CD4-positive, alpha-beta T cell treated with Interleukin-1 beta for 1 hour (primary cell): ENCODE measurements around the gene DAG1.
A peak's percentile ranks its signal among the peaks of the same experiment; 100 is the strongest.

ENCODE experiments used
- DNase-seq, 2 donors: peaks; one replicate each; pipeline ENCODE4 v3.0.0-alpha.2; 2020 to 2022

Gene DAG1

DNA sequence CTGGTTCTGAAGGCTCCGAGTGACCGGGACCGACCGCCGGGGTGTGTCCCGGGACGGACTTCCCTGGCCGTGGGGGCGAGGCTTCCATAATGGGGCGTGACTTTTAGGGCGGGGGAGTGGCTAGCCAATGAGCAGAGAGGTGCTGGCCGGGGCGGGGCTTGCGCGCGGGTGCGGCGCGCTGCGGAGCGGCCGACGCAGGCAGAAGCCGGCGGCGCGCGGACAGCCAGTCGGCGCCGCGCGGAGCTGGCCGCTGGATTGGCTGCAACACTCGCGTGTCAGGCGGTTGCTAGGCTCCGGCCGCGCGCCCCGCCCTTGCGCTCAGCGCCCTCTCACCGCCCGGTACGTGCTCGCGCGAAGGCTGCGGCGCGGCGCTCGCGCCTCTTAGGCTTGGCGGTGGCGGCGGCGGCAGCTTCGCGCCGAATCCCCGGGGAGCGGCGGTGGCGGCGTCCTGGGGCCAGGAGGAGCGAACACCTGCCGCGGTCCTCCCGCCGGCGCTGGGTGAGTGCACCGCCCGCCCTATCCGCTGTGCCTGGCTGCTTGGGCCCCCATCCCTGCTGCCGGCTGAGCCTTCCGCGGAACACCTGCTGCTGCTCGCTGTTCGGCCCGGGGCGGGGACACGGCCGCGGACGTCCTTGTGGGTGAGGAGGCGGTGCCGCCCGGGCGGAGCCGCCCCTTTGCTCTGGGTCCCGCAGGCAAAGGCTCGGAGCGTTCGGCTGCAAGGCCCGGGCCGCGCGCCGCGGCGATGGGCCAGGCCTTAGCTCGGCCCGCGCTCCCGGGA is at the start of gene DAG1:
DAG1 (plus strand) TSS at position 332 of the 778 bp plus-strand sequence. CDS start 40,268 bp downstream, outside the sequence.
- peak; percentile 95 to 96 for DNase-seq

DNA sequence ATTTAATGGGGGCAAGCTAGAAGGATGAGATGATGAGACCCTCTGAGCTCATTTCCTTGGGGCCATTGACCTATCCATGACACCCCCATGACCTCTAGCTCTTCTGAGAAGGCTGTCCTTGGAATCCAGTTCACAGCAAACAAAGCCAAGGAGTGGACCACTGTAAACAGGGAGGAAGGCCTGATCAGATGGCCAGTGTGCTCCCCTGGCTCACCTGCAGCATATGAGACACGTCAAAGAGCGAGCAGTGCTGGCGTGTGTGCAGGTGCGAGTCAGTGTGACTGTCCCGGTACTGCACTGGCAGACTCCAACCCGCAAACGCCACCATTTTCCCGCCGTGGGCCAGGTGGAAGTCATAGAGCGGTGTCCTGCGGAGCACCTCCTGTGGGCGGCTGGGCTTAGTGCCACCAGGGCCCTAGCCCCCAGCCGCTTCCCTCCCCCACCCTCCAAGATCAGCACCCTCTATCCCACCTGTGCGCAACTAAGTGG is 48.1 kb upstream of the DAG1 start:
- DNase-seq, result no peak

GRCh38 chr3:49422379-49423248 is 47.5 kb upstream of the DAG1 start, which contains the start of gene AMT:
TSS of gene AMT (minus strand) at chr3:49422473. CDS start at chr3:49422450, 23 bp downstream.
- no peak for DNase-seq

- DNase-seq, result no peak
These were observed 45.3 kb upstream of the DAG1 start for GRCh38 chr3:49424816-49425215.

- no peak for DNase-seq
These were observed 42.5 kb upstream of the DAG1 start for GRCh38 chr3:49427586-49427985.

DNA sequence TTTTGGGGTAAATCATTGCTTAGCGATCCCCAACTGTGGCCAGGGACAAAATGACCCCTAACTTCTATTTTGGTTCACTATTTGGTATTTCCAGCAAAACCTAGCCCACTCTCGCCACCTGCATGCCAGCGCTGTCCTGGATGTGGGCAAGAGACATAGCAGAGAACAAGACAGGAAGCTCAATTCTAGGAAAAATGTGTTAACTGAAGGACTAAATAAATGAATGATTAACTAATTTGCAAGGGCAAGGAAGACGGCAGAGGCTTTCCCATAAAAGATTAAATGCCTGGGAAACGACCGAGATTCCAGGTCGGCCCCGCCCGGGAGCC is 41.4 kb upstream of the DAG1 start:
- DNase-seq, result no peak

DNA sequence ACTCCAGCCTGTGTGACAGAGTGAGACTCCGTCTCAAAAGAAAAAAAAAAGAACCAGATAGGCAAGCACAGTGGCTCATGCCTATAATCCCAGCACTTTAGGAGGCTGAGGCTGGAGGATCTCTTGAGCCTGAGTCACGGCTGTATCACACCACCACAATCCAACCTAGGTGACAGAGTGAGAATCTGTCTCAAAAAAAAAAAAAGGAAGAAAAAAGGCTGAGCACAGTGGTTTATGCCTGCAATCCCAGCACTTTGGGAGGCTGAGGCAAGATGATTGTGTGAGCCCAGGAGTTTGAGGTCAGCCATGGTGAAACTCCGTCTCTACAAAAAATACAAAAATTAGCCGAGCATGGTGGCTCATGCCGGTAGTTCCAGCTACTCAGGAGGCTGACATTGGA is 35.3 kb upstream of the DAG1 start:
- no peak for DNase-seq

DNA sequence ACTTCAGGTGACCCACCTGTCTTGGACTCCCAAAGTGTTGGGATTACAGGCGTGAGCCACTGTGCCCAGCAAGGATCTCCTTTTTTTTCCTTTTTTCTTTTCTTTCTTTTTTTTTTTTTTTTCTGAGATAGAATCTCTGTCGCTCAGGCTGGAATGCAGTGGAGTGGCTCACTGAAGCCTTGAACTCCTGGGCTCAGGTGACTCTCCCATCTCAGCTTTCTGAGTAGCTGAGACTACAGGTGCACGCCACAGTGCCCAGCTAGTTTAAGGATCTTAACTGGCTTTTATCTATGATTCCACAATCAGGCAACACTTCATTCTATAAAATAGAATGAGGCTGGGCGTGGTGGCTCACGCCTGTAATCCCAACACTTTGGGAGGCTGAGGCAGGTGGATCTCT is 24.7 kb upstream of the DAG1 start:
- DNase-seq, result no peak

GRCh38 chr3:49453621-49454020 is 16.4 kb upstream of the DAG1 start:
- no peak for DNase-seq

DNA sequence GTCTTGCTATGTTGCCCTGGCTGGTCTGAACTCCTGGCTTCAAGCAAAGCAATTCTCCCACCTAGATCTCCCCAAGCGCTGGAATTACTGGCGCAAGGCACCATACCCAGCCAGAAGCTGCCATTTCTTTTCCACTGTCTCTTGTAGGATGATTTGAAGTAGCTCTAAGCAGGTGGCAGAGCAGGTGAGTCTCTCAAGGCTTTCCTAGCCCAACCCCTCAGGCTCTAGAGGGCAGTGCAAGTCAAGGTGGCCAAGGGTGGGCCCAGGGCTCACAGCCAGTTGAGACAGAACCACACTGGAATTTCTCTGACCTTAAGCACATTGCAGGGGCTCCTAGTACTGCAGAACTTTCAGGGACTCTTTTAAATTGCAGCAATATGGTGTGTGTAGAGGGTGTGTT is 15.6 kb upstream of the DAG1 start:
- DNase-seq, result no peak

- DNase-seq, result no peak
These were observed 15.0 kb upstream of the DAG1 start for GRCh38 chr3:49454898-49455681.

GRCh38 chr3:49456466-49456865 is 13.6 kb upstream of the DAG1 start:
- DNase-seq, result no peak

DNA sequence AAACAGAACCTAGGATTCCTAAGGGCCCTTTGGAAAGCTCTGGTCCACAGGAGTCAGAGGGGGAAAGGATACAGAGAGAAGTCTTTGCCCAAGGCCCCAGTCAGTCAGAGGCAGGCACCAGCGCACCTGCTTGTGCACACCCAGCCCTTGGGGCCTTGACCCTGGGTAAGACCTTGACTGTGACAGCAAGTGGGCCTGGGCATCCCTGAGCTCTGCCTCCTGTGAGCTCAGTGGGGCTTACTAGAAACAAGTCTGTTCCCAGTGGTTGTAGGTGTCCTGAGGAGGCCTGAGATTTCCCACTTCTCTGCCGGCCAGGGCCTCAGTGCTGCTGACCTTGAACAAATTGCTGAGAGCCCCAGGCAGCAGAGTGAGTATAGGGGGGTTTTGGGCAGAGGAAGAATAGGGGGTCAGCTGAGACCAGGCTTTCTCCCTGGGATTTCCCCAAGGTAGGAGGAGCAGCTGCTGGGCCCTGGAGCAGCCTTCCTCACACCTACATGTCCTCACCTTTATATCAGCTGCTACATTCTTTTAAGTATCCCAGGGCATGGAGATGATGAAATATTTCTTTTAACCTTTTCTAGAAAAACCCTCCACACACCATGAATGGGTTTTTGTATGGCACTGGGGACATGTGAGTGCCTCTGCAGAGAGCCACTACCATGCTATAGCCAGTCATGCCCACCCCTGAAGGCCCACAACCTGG is 9.7 kb upstream of the DAG1 start:
- DNase-seq, result no peak

- no peak for DNase-seq
These were observed 9.1 kb upstream of the DAG1 start for GRCh38 chr3:49460956-49461355.

DNA sequence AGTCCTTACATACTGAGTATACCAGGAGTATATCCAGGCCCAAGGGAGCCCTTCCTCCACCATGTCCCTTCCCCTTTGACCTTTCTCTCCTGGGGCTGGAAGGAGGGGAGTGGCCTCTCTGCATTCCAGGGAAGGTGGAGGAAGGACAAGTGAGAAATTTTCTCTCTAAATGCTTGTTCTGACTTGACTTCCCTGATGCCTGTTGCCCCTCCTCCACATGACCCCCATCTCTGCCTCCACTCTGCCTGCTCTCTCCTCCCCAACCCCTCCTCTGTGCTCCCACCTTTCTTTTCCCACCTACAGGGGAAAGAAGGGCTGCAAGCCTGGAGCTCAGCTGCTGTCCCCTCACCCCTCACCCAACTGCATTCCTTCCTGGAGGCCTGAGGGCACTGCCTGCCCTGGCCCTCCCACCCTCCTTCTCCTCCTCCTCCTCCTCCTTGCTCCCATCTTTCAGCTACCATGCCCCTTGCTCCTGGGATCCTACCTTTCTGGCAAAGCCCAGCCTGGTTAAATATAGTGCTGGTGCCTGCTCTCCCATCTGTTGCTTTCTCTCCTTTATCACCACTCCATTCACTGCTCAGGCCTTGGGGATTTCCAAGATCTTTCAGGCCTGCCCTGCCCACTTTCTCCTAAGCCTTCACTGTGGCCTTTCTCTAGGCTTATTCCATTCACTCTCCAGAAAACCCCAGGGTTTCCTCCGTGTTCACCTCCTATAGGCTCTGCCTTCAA is 8.5 kb upstream of the DAG1 start:
- no peak for DNase-seq

DNA sequence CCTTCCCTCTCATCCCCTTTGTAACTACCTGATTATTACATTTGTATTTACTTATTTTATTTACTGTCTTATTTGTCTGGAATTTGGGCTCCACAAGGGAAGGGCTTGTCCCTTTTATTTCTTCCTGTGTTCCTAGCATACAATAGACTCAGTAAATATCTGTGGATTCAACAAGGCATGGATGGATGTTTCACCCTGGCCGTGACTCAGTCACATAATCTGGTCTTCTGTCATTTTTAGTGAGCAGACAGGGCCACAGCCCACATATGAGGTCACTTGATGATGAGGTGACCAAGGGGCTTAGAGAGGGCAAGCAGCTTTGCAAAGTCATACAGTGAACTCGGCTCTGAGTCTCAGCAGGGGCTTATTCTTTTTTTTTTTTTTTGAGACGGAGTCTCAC is 7.8 kb upstream of the DAG1 start:
- no peak for DNase-seq

DNA sequence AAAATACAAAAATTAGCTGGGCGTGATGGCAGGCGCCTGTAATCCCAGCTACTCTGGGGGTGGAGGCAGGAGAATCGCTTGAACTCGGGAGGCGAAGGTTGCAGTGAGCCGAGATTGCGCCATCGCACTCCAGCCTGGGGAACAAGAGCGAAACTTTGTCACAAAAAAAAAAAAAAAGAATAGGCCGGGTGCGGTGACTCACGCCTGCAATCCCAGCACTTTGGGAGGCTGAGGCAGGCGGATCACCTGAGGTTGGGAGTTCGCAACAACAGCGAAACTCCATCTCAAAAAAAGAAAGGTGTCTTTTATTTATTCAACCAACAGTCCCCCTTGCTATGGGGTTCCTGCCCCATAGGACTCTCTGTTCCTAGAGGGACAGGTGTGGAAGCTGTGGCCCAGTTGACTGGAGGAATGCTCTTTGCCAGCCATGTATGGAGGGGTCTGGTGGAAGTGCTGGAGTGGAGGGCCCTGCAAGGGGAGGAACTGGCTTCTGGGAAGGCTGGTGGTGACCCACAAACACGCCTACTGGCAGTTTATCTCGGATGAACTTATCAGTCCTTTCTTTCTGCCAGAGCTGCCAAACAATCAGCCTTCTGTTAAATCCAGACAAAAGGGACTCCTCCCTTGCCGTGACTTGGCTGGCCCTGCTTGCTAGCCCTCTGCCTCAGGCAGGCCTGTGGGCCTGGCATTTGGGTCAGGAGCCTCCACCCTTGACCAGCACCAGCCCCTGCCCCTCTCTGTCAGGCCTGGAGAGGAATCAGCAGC is 4.6 kb upstream of the DAG1 start:
- DNase-seq, result peak in 1 of 2 donors; percentile 17

- no peak for DNase-seq
These were observed 4.0 kb upstream of the DAG1 start for GRCh38 chr3:49466085-49466484.

- no peak for DNase-seq
These were observed 781 bp upstream of the DAG1 start for GRCh38 chr3:49469037-49469935.
